RKO (cell line): ENCODE results near the gene MORF4L1.
"Not testable (repeated sequence)": the region's sequence is repeated elsewhere in the genome, so short reads cannot be mapped to it uniquely, and the experiment has no call there.

Source experiments
- DNase-seq: peaks from one replicate; pipeline ENCODE4 v3.0.0-alpha.2; 2016; ENCODE audit warnings: low spot score

MORF4L1 gene

GRCh38 chr15:78872155-78872971 is at the start of gene MORF4L1:
Gene MORF4L1 (plus strand): TSS chr15:78872890. CDS start chr15:78873018, 128 bp downstream.
- DNase-seq: peak; percentile 94

DNA sequence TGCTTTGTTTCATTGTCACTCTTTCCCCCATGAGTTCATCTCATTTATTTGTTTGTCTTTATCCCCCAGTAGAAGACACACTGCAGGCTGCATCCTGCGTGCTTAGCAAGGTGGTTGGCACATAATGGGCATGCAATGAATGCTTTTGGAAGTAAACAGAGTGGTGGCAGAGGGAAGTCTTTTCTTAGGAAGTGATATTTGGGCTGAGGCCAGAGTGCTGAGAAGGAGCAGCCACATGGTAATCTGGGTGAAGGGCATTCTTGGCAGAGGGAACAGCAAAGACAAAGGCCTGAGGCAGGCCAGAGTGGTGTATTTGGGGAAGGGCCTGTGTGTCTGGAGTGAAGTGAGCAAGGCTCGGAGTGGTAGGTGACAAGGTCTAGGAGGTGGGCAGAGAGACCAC is 43.8 kb upstream of the MORF4L1 start:
- DNase-seq: no peak

- DNase-seq: no peak
Measured at GRCh38 chr15:78830514-78831228, 42.0 kb upstream of the MORF4L1 start.

- DNase-seq: no peak
Measured at GRCh38 chr15:78831229-78832207, 41.2 kb upstream of the MORF4L1 start.

GRCh38 chr15:78836333-78836732 is 36.4 kb upstream of the MORF4L1 start:
- no peak for DNase-seq

- DNase-seq: no peak
Measured at GRCh38 chr15:78837131-78837530, 35.6 kb upstream of the MORF4L1 start.

DNA sequence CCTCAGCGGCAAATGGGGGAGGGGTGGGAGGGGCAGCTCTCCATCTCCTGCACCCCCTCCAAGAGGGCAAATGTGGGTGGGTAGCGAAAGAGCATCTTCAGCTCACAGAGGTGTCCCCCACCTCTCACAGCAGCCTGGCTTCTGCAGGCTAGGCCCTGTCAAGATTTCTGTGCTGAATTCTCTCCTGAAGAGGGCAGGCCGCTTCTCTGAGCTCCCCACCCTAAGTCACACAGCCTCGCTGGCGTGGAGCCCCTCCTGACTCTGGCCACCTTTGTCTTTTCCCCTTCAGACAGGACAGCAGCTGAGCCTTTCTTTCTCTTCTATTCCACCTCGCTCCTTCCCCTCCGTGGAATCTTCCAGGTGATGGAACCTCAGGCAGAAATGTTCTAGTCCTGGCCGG is 35.1 kb upstream of the MORF4L1 start:
- no peak for DNase-seq

- DNase-seq: no peak
Measured at GRCh38 chr15:78838489-78838888, 34.2 kb upstream of the MORF4L1 start.

- DNase-seq: not testable (repeated sequence)
Measured at GRCh38 chr15:78839151-78839550, 33.5 kb upstream of the MORF4L1 start.

DNA sequence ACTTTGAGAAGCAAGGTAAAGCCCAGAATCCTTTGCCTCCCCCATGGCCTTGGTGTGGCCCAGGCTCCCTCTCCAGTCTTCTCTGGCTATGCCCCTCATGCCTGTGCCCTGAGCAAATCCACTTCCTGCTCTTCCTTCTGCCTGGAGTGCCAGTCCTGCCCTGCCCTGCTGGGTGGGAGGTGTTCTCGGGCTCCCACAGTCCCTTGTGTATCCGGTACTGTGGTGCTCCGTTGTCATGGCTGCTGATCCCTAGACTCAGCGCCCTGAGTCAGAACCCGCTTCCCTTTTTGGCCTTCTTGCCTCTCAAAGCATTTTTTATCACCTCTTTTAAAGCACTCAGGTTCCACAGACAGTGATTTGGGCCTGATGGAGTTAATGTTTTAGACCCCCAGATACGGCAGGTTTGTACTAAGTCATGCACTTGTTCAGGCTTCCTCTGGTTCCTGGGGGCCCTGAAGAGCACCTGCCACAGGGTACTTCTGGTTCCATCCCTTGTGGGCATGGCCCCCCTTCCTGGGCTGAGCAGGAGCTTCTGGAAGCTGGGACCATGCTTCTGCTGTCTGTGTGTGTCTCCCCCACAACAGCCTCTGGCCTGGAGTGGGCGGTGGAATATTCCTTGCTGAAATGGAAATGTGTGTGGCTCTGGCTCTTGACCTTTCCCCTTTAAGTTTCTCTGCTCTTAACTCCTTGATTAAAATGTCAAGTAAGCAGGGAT is 31.9 kb upstream of the MORF4L1 start:
- no peak for DNase-seq

DNA sequence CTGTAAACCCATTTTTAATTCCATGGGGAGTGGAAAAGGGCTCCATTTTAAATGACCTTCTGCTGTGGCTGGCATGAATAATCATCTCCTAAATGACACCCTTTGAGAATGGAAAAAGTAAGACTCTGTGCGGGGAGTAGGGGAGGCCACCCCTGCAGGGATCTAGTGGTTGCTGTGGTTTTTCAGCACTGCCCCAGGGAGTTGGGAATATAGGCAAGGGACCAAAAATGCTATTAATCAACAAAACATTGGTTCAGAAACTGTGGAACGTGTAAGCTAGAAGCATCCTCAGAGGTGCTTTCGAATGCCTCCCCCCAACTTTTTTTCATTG is 31.3 kb upstream of the MORF4L1 start:
- DNase-seq: no peak

- no peak for DNase-seq
Measured at GRCh38 chr15:78841891-78842290, 30.8 kb upstream of the MORF4L1 start.

DNA sequence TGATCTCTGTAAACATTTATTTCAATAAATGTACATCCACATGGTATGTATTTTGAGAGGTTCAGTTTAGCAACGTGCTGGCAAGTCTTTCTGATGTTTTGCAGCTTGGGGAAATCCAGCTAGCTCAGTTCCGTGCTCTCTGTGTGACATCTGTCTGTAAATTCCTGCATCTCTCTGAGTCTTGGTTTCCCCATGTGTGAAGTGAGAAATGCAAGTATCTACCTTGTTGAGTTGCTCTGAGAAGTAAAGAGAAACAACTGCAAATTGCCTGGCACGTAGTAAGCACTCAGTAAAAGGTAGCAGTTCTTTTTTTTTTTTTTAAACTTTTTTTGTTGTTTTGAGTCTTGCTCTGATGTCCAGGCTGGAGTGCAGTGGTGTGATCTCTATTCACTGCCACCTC is 30.2 kb upstream of the MORF4L1 start:
- no peak for DNase-seq

GRCh38 chr15:78846906-78847305 is 25.8 kb upstream of the MORF4L1 start:
- DNase-seq: not testable (repeated sequence)

GRCh38 chr15:78847387-78847906 is 25.2 kb upstream of the MORF4L1 start:
- not testable (repeated sequence) for DNase-seq

GRCh38 chr15:78850352-78850751 is 22.3 kb upstream of the MORF4L1 start:
- DNase-seq: no peak

DNA sequence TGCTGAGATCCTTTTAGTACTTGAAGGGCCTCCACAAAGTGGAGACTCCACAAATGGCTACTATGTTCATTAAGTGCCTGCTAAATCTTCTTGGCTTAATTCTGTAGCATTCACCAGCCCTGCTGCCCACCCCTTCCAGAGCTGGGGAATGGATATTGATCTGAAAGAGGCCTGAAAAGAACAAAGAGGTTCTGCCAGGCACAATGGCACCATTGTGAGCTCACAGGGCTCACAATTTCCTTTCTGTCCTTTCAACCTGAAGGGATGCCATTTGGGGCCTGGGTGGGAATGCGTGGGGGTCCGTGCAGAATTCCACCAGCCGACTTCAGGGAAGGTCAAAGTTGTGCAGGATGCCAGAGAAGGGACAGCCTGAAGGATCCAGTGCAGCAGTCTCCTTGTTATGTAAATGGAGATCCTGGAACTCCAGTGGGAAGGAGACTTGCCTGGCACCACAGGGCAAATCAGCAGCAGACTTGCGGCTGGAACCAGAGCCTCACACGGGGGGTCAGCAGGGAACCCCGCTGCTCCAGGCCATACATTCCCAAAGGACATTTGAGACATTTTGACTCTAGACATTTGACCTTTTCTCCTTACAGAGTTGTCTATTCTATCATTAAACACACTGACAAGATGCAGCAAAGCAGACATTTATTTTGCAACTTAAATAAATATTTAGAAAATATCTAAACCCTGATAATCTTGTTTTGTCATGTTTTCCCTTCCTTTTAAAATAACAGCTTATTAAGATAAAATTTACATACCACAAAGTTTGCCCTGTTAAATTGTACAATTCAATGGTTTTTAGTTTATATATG is 21.5 kb upstream of the MORF4L1 start:
- no peak for DNase-seq

- no peak for DNase-seq
Measured at GRCh38 chr15:78853500-78853899, 19.2 kb upstream of the MORF4L1 start.

GRCh38 chr15:78854833-78855372 is 17.8 kb upstream of the MORF4L1 start:
- no peak for DNase-seq

DNA sequence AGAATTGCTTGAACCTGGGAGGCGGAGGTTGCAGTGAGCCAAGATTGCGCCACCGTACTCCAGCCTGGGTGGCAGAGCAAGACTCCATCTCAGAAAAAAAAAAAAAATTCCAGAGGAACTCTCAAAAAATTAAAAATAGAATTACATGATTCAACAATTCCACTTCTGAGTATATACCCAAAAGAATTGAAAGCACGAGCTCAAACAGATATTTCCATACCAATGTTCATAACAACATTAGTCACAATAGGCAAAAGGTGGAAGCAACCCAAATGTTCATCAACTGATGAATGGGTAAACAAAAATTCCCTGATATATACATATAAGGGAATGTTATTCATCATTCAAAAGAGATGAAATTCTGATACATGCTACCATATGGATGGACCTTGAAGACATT is 16.9 kb upstream of the MORF4L1 start:
- no peak for DNase-seq
